Right lobe of liver (tissue), 6 donors: Measurements from ENCODE around the gene LGALS8. TPM values are rescaled to one million over a fixed set of nuclear protein-coding genes. Genes with fewer than 3 reads are reported as not detected.

Experiments
- ATAC-seq, 4 donors: fragments of 200-7000 bp; cut with Tn5 transposase; one replicate each; pipeline ENCODE4 v1.9.1; 2020; ENCODE audit warnings: mild to moderate bottlenecking in 4 of 4, moderate library complexity in 4 of 4
- DNase-seq, 3 donors: peaks; one replicate each; pipeline ENCODE4 v3.0.0-alpha.2; 2020
- H3K27ac ChIP-seq, 3 donors: fragments of 200-600 bp; one replicate each; pipeline ENCODE4 v1.8.0; 2022
- H3K27me3 ChIP-seq, 2 donors: fragments of 200-600 bp; one replicate each; pipeline ENCODE4 v1.8.0; 2022
- H3K36me3 ChIP-seq, 4 donors: fragments of 200-600 bp; sonication (generic) in 1 of 4; one replicate each; pipeline versions ENCODE4 v1.5.1 to v1.8.0; 2017 to 2022; ENCODE audit warnings: control low read depth in 1 of 4
- H3K4me1 ChIP-seq, 4 donors: fragments of 200-600 bp; sonication (generic) in 1 of 4; one replicate each; pipeline versions ENCODE4 v1.5.1 to v1.8.0; 2017 to 2022; ENCODE audit warnings: control low read depth in 1 of 4
- H3K4me3 ChIP-seq, 3 donors: fragments of 200-600 bp; one replicate each; pipeline ENCODE4 v1.8.0; 2022
- H3K9me3 ChIP-seq, 4 donors: fragments of 200-600 bp; sonication (generic) in 1 of 4; one replicate each; pipeline versions ENCODE4 v1.5.1 to v1.8.0; 2017 to 2022; ENCODE audit warnings: control low read depth in 1 of 4
- POLR2A ChIP-seq: fragments of 450-650 bp; IDR thresholded peaks from one replicate; pipeline ENCODE4 v1.6.1; 2017; ENCODE audit warnings: antibody characterized with exemption, mild to moderate bottlenecking
- WGBS: methylation state at CpG from one replicate; pipeline ENCODE4 v1.1.6; 2018; ENCODE audit warnings: low coverage, low lambda C conversion rate; ENCODE audit not compliant: insufficient coverage; ENCODE audit errors: missing lambda C conversion rate; 5-methylcytosine and 5-hydroxymethylcytosine counted together
- intact Hi-C, 2 donors: fragments of 100-400 bp; cut with DNase I; formaldehyde crosslinking; loops; one replicate each; pipeline versions ENCODE4 v1.11.2 to v1.14.1; 2022
- total RNA-seq, 6 experiments: library from RNA; depleted of rRNA in 2 of 6; stranded (reverse); fragments of >200 nt in 2 of 6; fragmentation: NEBNext Ultra II Directional in 3 of 6; extraction: Animal tissue kit (Norgen Biotek cat#: 25700) in 3 of 6; gene quantifications; one replicate each; pipeline versions ENCODE4 v1.1.0 to v1.2.4, GENCODE V29; 2016 to 2023
- TF ChIP-seq, protein P1 (sequence below), 4 donors: fragments of 200-600 bp in 3 of 4; fragments of 450-650 bp in 1 of 4; IDR thresholded peaks; one replicate each; pipeline versions ENCODE4 v1.5.1 to v1.8.0; 2016 to 2022; ENCODE audit warnings: antibody characterized with exemption in 4 of 4, mild to moderate bottlenecking in 2 of 4
- donor health status: DM: no; HTN: yes; CAD: no.
- donor health status: DM: no; HTN: no; CAD: no.
- donor health status: DM: no; HTN: no; CAD: no.
- donor health status: DM: no; HTN: yes; CAD: no.
- donor health status: DM: no; HTN: yes; CAD: no.

The LGALS8 gene
- total RNA-seq, 6 experiments from 2014 or later = 30.4 to 69.3 (median 42.3) TPM

DNA sequence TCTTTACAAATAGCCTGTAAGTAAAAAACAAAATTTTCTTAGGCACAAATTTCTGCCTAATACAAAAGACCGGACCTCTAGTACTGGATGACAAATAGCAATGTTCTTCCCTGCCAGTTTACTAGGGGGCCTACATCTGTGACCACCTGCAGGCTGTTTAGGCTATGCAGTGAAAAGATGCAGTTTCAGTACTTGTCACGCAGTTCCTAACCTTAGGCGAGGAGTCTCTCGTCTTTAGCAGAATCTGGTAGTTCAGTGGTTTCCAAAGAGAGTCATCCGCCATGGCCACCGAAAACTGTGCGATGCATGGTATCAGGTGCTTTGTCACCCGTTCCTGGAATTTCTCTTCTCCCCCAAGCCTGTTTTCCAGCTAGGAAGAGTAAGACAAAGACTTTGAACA is 29.6 kb downstream of the LGALS8 start:
- no peak overlapping the region for H3K4me3 ChIP-seq
- peaks cover 0 to 97% (median 37%) of the 10 kb centered on the region in 4 donors for H3K36me3 ChIP-seq
- TF ChIP-seq POLR2A = no peak
- TF ChIP-seq, protein P1, sequence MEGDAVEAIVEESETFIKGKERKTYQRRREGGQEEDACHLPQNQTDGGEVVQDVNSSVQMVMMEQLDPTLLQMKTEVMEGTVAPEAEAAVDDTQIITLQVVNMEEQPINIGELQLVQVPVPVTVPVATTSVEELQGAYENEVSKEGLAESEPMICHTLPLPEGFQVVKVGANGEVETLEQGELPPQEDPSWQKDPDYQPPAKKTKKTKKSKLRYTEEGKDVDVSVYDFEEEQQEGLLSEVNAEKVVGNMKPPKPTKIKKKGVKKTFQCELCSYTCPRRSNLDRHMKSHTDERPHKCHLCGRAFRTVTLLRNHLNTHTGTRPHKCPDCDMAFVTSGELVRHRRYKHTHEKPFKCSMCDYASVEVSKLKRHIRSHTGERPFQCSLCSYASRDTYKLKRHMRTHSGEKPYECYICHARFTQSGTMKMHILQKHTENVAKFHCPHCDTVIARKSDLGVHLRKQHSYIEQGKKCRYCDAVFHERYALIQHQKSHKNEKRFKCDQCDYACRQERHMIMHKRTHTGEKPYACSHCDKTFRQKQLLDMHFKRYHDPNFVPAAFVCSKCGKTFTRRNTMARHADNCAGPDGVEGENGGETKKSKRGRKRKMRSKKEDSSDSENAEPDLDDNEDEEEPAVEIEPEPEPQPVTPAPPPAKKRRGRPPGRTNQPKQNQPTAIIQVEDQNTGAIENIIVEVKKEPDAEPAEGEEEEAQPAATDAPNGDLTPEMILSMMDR (IDR thresholded peaks at IDR 0.05) = no peak
- intact Hi-C loops = no loop called here
- H3K27me3 ChIP-seq = no peaks in the 10 kb centered on the region
- no peaks in the 10 kb centered on the region for H3K9me3 ChIP-seq
- no peaks in the 10 kb centered on the region for H3K4me1 ChIP-seq
- 83% methylated on average over 8 of the region's 8 CpGs for WGBS
- no peak for ATAC-seq
- no peak overlapping the region for H3K27ac ChIP-seq
- DNase-seq = no peak

DNA sequence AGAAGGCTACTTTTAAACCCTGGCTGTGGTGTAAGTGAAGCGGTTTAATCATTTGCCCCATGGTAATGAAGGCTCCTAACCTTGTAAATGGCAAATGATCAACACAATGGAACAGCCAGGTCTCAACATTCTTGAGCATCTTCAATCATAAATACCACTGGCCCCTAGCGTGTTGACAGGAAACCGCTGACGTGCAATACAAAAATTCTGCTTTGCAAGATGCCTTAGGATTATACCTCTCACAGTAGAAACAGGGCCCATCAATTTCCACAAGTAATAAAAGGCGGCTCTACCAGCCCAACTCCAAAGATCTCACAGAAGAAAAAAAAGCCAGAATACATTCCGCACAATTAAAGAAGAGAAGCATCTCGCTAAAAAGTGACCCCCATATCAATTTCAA is 32.8 kb downstream of the LGALS8 start:
- TF ChIP-seq POLR2A = no peak
- TF ChIP-seq, protein P1 (IDR thresholded peaks at IDR 0.05) = no peak
- Histone ChIP-seq H3K9me3 (no peaks in the 10 kb centered on the region), H3K27me3 (no peaks in the 10 kb centered on the region), H3K36me3 (peaks cover 0 to 89% (median 23%) of the 10 kb centered on the region in 4 donors), H3K4me3 (no peak overlapping the region), H3K4me1 (no peaks in the 10 kb centered on the region), H3K27ac (no peak overlapping the region)
- WGBS = 87% methylated on average over 4 of the region's 7 CpGs
- ATAC-seq (no peak), DNase-seq (no peak)
- intact Hi-C loops = no loop called here

DNA sequence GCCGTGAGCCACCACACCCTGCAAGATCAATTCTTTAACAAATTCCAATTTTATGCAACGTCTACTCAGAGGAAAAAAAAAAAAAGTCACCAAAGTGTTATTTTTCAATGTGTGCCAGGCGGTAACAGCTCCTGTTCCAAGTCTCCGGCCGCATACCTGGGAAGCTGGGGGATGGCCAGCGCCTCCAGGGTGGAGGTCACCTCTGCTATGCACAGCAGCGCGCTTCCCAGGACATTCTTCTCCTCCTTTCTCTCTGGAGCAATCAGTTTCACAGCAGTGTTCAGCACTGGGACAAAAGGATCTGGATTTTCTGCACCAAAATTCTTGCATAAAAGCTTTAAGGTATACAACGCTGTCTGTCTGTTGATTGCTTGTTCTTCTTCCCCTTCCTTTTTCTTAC is 34.3 kb downstream of the LGALS8 start:
- no peak for ATAC-seq
- 64% methylated on average over 8 of the region's 9 CpGs for WGBS
- peaks cover 0 to 74% (median 16%) of the 10 kb centered on the region in 4 donors for H3K36me3 ChIP-seq

DNA sequence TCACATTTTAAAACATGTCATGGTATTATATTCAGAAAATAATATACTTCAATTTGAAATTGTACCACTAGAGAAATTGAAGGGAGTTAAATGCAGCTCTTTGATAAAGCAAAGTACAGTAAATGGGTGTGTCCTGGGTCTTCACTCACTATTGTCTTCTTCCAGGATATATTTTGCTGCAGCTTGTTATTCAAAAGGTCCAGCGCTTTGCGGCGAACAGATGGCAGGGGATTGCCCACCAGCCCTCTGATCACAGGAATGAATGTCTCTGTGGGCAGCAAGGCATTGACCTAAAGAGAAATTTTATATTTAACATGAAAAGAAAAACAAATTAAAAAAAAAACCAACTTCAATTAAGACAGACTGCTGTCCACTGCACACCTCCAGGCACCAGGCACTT is 35.1 kb downstream of the LGALS8 start:
- peaks cover 0 to 70% (median 15%) of the 10 kb centered on the region in 4 donors for H3K36me3 ChIP-seq
- intact Hi-C loops = no loop called here
- no peak for ATAC-seq
- 96% methylated on average over 3 of the region's 3 CpGs for WGBS
- no peaks in the 10 kb centered on the region for H3K27me3 ChIP-seq
- DNase-seq = no peak
- no peaks in the 10 kb centered on the region for H3K9me3 ChIP-seq
- TF ChIP-seq, protein P1 (IDR thresholded peaks at IDR 0.05) = no peak
- TF ChIP-seq POLR2A = no peak
- H3K27ac ChIP-seq = no peak overlapping the region
- no peaks in the 10 kb centered on the region for H3K4me1 ChIP-seq
- H3K4me3 ChIP-seq = no peak overlapping the region

More for the DNA sequence above, 34.3 kb downstream of the LGALS8 start:
- no peak for DNase-seq
- TF ChIP-seq, protein P1 (IDR thresholded peaks at IDR 0.05) = no peak
- TF ChIP-seq POLR2A = no peak
- no peak overlapping the region for H3K4me3 ChIP-seq
- intact Hi-C loops = no loop called here
- no peaks in the 10 kb centered on the region for H3K27me3 ChIP-seq
- H3K27ac ChIP-seq = no peak overlapping the region
- H3K4me1 ChIP-seq = no peaks in the 10 kb centered on the region
- H3K9me3 ChIP-seq = no peaks in the 10 kb centered on the region
